AG20443 (cell line): ENCODE measurements around the gene POU5F1.
A peak's percentile ranks its signal among the peaks of the same experiment; 100 is the strongest.

Experiments
- DNase-seq: peaks from one replicate; pipeline ENCODE4 v3.0.0; 2012; ENCODE audit warnings: low spot score, mixed read lengths

Gene POU5F1

DNA sequence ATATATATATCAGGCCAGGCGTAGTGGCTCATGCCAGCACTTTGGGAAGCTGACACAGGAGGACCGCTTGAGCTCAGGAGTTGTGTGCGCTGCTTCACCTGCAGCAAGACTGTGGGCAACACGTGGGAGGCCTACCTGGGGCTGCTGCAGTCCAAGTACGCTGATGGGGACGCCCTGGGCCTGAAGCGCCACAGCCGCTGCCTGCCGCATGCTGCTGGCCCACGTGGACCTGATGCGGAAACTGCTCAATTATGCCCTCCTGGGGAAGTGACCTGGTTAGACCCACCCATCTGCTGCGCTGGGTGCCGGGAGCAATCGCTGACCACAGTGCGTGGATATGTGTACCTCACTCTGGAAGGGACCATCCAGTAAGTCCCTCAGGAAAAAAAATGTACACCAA lies 29.8 kb downstream of the POU5F1 start:
- DNase-seq: no peak

DNA sequence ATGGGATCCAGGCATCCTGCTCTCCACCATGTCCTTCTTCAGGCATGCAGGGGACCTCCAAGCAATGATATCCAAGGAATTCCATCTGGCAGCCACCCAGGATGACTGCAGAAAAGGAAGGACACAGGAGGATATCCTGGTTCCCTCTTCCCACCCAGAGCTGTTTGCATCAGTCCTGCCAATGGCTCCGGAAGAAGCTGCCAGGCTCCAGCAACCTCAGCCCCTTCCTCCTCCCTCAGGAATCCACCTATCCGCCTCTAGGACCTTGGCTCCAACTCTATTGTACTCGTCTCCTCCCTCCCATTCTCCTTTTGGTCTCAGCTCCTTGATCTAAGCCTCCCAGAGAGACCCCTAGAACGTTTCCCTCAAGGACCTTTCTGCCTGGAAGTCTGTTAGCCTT lies 30.9 kb downstream of the POU5F1 start:
- DNase-seq: peak; percentile 34

DNA sequence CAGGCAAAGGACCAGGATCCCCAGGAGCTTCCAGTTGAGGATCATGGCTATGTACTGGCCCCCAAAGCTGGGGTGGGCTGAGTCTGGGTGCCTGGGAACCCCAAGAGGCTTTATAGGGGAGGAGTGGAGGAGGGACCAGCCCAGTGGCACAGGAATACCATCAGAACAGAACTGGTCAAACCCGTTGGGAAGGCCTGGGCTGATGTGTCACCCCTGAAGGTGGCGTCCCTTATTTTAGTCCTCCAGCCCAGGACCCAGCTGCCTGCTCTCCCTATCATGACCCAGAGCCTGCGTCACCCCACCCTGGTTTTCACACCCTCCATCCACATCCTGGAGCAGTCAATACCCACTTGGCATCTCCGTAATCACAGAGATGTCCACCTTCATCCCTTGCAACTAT lies 31.5 kb downstream of the POU5F1 start, which contains the start of gene PSORS1C2:
Gene PSORS1C2, minus strand, starts transcription at position 85 of the 400 bp plus-strand sequence. Its CDS starts 40 bp downstream, at position 45.
- no peak for DNase-seq

DNA sequence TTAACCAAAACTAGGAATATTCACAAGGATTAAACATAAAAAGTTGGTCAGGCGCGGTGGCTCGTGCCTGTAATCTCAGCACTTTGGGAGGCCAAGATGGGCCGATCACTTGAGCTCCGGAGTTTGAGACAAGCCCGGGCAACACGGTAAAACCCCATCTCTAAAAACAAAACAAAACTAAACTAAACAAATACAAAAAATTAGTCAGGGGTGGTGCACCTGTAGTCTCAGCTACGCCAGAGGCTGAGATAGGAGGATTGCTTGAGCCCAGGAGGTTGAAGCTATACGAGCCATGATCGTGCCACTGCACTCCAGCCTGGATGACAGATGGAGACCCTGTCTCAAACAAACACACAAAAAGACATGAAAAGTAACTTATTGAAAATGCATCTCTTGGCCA lies 34.8 kb downstream of the POU5F1 start:
- DNase-seq: no peak

DNA sequence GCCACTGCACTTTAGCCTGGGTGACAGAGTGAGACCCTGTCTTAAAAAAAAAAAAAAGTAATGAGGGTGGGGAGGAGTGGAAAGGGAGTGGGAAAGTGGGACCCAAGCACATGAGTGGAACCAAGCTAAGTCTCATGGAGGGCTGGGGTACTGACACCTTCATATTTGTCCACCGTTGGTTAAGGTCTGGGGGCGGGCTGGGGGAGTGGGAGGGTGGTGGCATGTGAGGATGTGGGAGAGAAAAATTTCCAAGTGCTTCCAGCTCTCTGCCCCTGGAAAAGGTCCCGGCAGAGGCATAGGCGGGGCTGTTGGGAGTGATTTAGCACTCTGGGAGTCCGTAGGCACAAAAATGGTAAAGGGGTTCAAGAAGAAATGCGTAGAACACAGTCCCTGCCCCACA lies 37.7 kb downstream of the POU5F1 start:
- no peak for DNase-seq

DNA sequence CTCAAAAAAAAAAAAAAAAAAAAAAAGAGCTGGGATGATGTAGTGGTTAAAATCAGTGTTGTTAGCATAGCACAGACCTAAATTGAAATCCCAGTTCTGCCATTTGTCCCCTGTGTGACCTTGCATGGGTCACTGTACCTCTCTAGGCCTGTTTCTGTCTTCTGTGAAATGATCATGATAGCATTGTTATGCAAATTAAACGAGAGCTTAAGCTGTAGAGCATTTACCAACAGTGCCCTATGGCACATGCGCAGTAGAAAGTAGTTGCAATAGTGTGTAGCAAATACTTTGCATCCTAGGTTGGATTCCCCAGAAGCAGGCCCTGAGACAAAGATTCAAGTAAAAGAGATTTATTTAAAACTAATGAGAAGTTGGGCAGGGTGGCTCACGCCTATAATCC lies 38.9 kb downstream of the POU5F1 start:
- no peak for DNase-seq

DNA sequence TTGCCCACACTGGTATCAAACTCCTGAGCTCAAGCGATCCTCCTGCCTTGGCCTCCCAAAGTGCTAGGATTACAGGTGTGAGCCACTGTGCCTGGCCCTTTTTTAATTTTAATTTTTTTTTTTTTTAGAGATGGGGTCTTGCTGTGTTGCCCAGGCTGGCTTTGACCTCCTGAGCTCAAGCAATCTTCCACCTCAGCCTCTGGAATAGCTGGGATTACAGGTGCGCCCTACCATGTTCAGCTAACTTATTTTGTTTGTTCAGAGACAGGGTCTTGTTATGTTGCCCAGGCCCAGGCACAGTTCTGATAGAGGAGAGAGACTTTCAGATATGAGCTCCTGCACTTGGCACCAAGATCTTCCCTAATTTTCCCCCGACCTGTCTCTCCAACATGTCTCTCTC lies 39.7 kb downstream of the POU5F1 start:
- no peak for DNase-seq

DNA sequence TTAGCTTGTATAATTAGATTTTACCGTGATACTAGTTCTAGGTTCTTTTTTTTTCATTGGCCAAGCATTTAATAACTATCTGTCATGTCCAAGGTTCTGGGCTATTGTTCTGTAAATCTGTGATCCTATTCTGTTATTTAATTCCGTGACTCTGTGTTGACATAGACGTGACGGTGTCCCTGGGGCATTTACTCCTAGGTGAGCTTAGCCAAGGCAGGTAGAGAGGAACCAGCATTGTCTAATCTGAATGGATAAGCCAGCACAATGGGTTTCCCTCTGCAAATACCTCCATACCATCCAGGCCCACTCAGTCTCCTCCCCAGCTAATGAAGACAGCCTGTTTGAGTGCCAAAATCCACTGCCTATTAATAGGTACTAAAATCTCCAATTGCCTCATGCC lies 41.4 kb downstream of the POU5F1 start:
- no peak for DNase-seq

DNA sequence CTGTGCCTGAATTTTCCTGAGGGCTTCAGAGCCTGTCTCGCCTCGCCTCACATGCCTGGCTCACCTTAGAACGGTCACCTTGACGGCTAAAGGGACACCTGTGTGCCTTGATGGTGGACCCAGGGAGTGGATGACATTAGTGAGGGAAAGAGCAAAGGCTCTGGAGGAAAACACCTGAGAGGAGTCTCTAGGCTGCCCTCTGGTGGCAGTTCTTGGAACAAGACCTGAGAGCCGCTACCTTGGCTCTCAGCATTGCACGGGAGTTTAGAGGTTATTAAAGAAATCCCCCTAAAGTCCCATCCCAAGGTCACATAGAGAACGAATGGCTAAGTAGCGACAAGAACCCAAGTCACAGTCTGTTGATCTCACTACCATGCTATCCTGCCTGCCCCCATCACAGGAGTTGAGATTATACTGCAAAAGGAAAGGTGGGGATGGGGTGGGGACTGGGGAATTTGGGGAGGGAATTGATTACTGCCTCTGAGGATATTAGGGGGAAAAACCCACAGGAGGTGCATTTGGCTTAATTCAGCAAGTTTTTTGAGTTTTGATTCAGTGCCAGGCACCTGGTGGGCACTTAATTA lies 42.3 kb downstream of the POU5F1 start:
- peak; percentile 63 for DNase-seq

- no peak for DNase-seq
These were observed 43.9 kb downstream of the POU5F1 start for GRCh38 chr6:31126396-31127175.

DNA sequence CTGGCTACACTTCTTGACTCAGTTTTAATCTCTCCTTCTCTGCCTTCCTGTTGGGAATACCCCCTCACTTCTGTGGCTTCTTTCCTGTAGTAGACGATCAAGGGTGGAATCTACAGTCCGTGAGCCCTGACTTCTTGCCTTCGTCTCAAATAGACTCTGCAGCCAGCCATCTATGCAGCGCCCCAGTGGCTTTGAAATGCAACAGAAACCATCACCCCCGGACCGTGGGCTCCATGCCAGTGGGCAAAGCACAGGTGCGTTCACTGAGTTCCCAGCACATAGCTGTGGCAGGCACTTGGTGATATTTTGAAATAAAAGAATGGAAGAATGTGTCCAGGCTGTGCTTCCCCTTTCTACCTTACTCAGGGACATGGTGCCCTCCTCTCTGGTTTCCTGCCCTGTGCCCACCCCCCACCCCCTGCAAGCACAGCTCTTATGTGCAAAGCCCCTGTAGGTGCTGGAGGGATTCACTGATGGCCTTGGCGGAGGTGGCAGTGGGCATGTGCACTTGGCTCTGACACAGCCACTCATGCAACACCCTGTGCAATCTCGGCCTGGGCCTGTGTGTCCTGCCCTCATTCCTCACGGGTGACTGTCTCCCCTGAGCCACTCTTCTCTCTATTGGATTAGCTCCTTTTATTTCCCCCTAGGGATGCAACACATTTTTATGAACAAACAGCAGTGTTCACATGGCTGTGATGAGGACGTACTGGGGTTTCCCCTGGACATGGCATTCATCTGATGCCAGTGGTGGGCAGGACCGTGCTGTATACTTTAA lies 44.7 kb downstream of the POU5F1 start:
- peak; percentile 79 for DNase-seq

DNA sequence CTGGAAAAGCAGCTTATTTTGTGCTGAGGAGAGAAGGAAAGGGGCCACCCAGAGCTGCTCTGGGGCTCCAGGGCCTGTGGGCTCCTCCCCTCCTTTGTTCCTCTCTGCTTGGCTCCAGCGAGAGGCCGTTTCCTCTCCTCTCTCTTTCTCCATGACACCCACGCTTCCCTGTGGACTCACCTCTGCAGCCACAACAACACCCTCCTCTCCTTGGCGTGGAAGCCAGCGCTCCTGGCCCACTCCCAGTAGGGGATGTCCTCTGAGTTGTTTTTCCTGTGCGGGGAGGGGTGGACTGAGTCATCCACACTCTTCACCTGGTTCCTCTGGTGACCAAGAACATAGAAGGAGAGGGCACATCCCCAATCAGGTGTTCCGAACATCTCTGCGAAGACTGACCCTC lies 45.3 kb downstream of the POU5F1 start:
- no peak for DNase-seq

DNA sequence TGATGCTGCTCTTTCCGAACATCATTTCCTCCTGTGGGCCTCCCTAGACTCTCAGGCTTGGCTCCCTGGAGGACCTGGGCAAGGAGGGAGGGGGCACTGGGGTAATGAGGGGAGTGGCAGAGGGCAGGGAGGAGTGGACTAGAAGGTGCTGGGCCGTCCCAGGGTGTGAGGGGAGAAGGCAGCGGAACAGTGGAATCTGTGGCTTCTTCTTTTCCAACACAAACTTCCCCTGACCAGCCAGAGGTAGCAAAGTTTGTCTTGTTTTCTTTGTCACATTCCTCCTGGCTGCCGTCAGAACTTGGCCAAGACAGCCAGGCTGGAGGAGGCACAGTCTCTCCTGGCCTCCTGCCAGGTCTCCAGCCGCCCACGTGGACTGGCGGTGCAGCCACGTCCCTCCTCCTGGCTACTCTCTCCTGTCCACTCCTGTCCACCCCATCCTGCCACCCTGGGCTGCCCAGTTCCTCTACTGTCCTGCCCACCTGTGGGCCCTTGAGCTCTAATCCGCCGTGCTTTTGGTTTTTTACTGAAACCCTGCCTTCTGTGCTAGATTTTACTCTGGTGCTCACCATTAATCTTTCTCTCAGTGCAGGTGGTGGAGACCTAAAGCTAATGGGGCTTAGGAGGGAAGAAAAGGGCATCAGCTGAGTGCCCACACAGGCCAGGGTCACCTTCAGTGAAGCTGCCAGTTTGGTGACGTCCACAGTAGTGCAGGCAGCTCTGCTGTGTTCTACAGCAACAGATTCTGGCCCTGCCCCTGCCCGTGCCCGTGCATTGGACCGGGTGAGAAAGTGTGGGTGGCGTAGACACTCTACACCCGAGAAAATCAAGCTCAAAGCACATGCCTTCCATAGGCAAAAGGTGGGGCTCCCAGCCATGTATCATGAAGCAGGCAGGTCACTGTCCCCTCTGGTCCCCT lies 47.4 kb downstream of the POU5F1 start:
- DNase-seq: peak; percentile 86

DNA sequence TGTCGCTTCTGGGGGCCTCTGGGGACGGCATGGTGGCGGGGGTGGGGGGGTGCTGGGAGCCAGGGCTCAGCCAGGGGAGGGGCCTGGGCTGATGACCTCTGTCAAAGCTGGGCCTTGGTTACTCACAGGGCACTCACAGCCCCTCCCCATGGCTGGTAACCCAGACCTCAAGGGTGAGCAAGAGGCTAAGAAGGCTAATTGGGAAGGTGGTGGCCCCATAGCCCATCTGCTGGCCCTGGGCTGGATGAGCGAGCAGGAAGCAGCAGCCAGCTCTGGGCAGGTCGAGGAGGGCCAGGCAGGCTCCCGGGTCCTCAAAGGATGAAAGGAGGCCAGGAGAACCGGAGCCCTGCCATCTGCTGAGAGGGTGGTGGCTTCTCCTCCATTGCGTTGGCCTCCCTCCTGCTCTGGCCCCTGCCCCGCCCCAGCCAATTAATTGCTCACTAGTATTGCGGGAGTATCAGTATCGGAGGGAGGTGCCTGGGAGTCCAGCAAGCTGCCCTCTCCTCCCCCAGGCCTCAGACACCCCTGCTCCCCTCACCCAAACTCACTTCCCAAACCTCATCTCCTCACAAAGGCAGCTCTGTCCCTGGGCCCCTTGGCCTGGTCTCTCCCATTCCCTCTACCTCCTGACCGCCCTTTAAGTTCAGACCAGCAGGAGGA lies 49.2 kb downstream of the POU5F1 start:
- DNase-seq: no peak

- DNase-seq: no peak
These were observed 50.1 kb downstream of the POU5F1 start, which contains the start of gene CDSN for GRCh38 chr6:31120151-31120915. Gene CDSN, minus strand, starts transcription at chr6:31120446. Its CDS starts 27 bp downstream, at chr6:31120419.

- DNase-seq: no peak
These were observed 52.3 kb downstream of the POU5F1 start for GRCh38 chr6:31118178-31118577.

GRCh38 chr6:31116661-31117385 lies 53.7 kb downstream of the POU5F1 start:
- peak; percentile 64 for DNase-seq

GRCh38 chr6:31115941-31116560 lies 54.4 kb downstream of the POU5F1 start:
- no peak for DNase-seq
